IPS DF 4.7 (cell line): ENCODE measurements around the gene TNFRSF4.
"Not testable (repeated sequence)": the region's sequence is repeated elsewhere in the genome, so short reads cannot be mapped to it uniquely, and the experiment has no call there.

Source experiments
- DNase-seq: peaks from one replicate; pipeline ENCODE4 v3.0.0-alpha.2; 2013; ENCODE audit warnings: low spot score; ENCODE audit errors: extremely low read depth

TNFRSF4 gene

GRCh38 chr1:1183221-1183747, 30.7 kb downstream of the TNFRSF4 start:
- no peak for DNase-seq

- DNase-seq, result no peak
These were observed 31.3 kb downstream of the TNFRSF4 start for GRCh38 chr1:1182491-1183220.

GRCh38 chr1:1181938-1182410, 32.0 kb downstream of the TNFRSF4 start:
- no peak for DNase-seq

- no peak for DNase-seq
These were observed 32.6 kb downstream of the TNFRSF4 start for GRCh38 chr1:1181129-1181937.

- no peak for DNase-seq
These were observed 33.7 kb downstream of the TNFRSF4 start for GRCh38 chr1:1179983-1180861.

GRCh38 chr1:1179346-1179982, 34.5 kb downstream of the TNFRSF4 start:
- DNase-seq, result no peak

- DNase-seq, result no peak
These were observed 35.1 kb downstream of the TNFRSF4 start for GRCh38 chr1:1178794-1179331.

- DNase-seq, result no peak
These were observed 36.3 kb downstream of the TNFRSF4 start for GRCh38 chr1:1177452-1178206.

GRCh38 chr1:1176931-1177330, 37.0 kb downstream of the TNFRSF4 start:
- DNase-seq, result no peak

- DNase-seq, result not testable (repeated sequence)
These were observed 37.7 kb downstream of the TNFRSF4 start for GRCh38 chr1:1176063-1176761.

GRCh38 chr1:1175221-1176062, 38.5 kb downstream of the TNFRSF4 start:
- no peak for DNase-seq

GRCh38 chr1:1173793-1174415, 40.0 kb downstream of the TNFRSF4 start, which contains the start of gene TTLL10:
TTLL10 (plus strand) TSS chr1:1173880; CDS start chr1:1179216, 5,336 bp downstream.
- DNase-seq, result no peak

- no peak for DNase-seq
These were observed 40.7 kb downstream of the TNFRSF4 start for GRCh38 chr1:1173061-1173792.

- no peak for DNase-seq
These were observed 42.2 kb downstream of the TNFRSF4 start for GRCh38 chr1:1171546-1172340.

- no peak for DNase-seq
These were observed 42.8 kb downstream of the TNFRSF4 start for GRCh38 chr1:1171161-1171545.
